Pancreas (tissue), 10 donors: Measurements from ENCODE around the gene UBE2H. TPM values are rescaled to one million over a fixed set of nuclear protein-coding genes. Genes with fewer than 3 reads are reported as not detected.
A peak's percentile ranks its signal among the peaks of the same experiment; 100 is the strongest.

Source experiments
- ATAC-seq, 4 donors: fragments of 200-7000 bp; cut with Tn5 transposase; one replicate each; pipeline versions ENCODE4 v1.8.0 to v1.9.1; 2020; ENCODE audit warnings: mild to moderate bottlenecking in 4 of 4, moderate library complexity in 4 of 4
- DNase-seq, 6 donors: peaks; one replicate each; pipeline ENCODE4 v3.0.0-alpha.2; 2020
- FAIRE-seq: peaks from 2 replicates; lab custom pipeline; 2012; peaks lifted over from hg19 to GRCh38; lab: Jason Lieb, UNC
- H3K27ac ChIP-seq, 4 donors: fragments of 200-600 bp; sonication (generic); 1 replicate in 3 of 4; 2 replicates in 1 of 4; pipeline versions ENCODE4 v1.5.0 to v1.8.0; 2020
- H3K27me3 ChIP-seq, 4 donors: fragments of 200-600 bp; one replicate each; pipeline ENCODE4 v1.8.0; 2021
- H3K36me3 ChIP-seq, 3 donors: fragments of 200-600 bp; sonication (generic) in 1 of 3; one replicate each; pipeline versions ENCODE4 v1.5.0 to v1.8.0; 2020 to 2021
- H3K4me1 ChIP-seq, 3 donors: fragments of 200-600 bp; one replicate each; pipeline ENCODE4 v1.8.0; 2021
- H3K4me3 ChIP-seq, 4 donors: fragments of 200-600 bp; sonication (generic) in 2 of 4; one replicate each; pipeline versions ENCODE4 v1.5.0 to v1.8.0; 2020 to 2021
- H3K9me3 ChIP-seq, 4 donors: fragments of 200-600 bp; one replicate each; pipeline ENCODE4 v1.8.0; 2021
- WGBS, 2 donors: extraction: QIAGEN DNeasy Blood & Tissue Kit; methylation state at CpG; one replicate each; pipeline ENCODE4 v1.1.7; 2013; 5-methylcytosine and 5-hydroxymethylcytosine counted together
- intact Hi-C, 3 donors: fragments of 100-400 bp; cut with DNase I; formaldehyde crosslinking; loops; one replicate each; pipeline versions ENCODE4 v1.11.1 to v1.14.2; 2022
- polyA plus RNA-seq, 2 donors: library from polyadenylated mRNA; stranded (reverse); fragments of 200-250 nt; gene quantifications; one replicate each; pipeline ENCODE4 v1.2.3, GENCODE V29; 2013
- total RNA-seq, 6 donors: library from RNA; stranded (reverse); fragmentation: NEBNext Ultra II Directional in 4 of 6; extraction: Animal tissue kit (Norgen Biotek cat#: 25700) in 4 of 6; gene quantifications; one replicate each; pipeline versions ENCODE4 v1.2.1 to v1.2.4, GENCODE V29; 2021 to 2023
- TF ChIP-seq, protein P1 (sequence below), 4 donors: fragments of 200-600 bp; sonication (generic) in 3 of 4; IDR thresholded peaks; one replicate each; pipeline versions ENCODE4 v1.5.0 to v1.8.0; 2021; ENCODE audit warnings: antibody characterized with exemption in 4 of 4
- donor health status: healthy with polysubstance abuse.
- donor health status: DM: no; HTN: no; CAD: no; lungs with moderate emphysema.
- donor health status: DM: no; HTN: no; CAD: no.
- donor health status: control.
- donor health status: control.
- donor health status: Bipolar disorder and iron deficiency.
- donor health status: DM: yes; HTN: yes; CAD: no.
- donor health status: DM: no; HTN: no; CAD: no.
- donor health status: DM: no; HTN: no; CAD: no.
- donor health status: DM: yes; HTN: yes; CAD: no.

UBE2H gene
- total and polyA plus RNA-seq, 8 donors = 16.7 to 85.6 (median 62.6) TPM

DNA sequence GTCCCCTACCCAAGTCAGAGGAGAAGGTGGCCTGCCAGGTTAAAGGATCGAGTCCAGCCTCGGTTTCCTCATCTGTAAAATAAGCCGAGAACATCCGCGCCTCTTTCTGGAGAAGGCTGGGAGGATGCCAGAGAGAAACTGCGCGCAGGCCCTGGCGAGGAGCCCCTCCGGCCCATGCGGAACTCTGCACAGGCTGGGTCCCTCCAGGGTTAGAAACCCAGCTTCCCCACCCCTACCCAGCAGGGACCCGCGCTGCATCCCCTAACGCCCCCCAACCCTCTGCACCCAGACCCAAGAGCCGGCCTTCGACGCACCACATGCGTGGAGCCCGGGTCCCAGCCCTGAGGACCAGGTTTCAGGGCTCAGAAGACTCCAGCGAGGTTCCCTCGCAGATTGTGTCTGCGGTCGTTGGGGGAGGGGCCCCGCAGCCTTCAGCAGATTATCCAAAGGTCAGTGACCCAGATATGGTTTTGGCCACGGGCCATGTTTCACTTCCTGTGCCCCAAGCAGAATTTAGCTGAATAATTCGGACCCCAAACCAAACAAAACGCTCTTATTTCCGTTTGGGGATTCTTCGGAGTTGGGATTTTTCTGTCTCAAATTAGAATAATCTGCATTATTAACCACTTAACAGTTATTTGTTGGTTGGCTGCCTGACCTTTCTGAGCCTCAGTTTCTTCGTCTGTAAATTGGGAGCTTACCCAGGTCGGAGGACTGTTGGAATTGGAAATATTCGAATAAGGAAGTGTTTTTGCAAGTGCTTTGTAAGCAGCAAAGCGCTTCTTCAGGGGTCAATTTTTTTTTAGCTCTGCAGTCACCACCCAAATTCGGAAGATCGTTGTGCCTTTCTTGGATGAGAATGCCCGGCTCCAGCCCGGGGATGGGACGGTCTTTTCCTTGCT lies 167.7 kb downstream of the UBE2H start:
- FAIRE-seq = no peak
- no peak for ATAC-seq
- WGBS, 2 donors = 13 to 35% methylated on average over 36 to 37 of the region's 37 CpGs
- no peaks in the 10 kb centered on the region for H3K36me3 ChIP-seq
- no peaks in the 10 kb centered on the region for H3K9me3 ChIP-seq
- peak in 1 of 6 donors; percentile 42 for DNase-seq
- TF ChIP-seq, protein P1, sequence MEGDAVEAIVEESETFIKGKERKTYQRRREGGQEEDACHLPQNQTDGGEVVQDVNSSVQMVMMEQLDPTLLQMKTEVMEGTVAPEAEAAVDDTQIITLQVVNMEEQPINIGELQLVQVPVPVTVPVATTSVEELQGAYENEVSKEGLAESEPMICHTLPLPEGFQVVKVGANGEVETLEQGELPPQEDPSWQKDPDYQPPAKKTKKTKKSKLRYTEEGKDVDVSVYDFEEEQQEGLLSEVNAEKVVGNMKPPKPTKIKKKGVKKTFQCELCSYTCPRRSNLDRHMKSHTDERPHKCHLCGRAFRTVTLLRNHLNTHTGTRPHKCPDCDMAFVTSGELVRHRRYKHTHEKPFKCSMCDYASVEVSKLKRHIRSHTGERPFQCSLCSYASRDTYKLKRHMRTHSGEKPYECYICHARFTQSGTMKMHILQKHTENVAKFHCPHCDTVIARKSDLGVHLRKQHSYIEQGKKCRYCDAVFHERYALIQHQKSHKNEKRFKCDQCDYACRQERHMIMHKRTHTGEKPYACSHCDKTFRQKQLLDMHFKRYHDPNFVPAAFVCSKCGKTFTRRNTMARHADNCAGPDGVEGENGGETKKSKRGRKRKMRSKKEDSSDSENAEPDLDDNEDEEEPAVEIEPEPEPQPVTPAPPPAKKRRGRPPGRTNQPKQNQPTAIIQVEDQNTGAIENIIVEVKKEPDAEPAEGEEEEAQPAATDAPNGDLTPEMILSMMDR (IDR thresholded peaks at IDR 0.05) = no peak
- H3K27ac ChIP-seq = no peak overlapping the region
- H3K4me3 ChIP-seq = peak overlapping the region in 1 of 4 donors; percentile 14
- intact Hi-C loops = no loop called here
- peaks cover 0 to 15% (median 2%) of the 10 kb centered on the region in 4 donors for H3K27me3 ChIP-seq
- H3K4me1 ChIP-seq = peaks cover 0 to 10% (median 0%) of the 10 kb centered on the region in 3 donors

DNA sequence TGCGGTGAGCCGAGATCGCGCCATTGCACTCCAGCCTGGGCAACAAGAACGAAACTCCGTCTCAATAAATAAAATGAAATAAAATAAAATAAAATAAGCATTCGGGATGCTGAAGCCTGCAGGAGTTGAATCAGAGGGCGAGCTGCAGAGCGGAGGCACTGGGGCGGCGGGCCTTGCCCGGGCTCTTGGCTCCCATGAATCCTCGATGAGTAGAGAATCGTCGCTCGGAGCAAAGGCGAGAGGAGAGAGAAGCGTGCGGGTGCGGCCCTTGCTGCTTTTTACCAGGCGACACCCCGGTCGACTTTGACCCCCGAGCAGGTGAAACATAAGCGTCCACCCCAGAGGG lies 168.3 kb downstream of the UBE2H start:
- 34 to 43% methylated on average over 25 of the region's 25 CpGs for WGBS, 2 donors
- H3K9me3 ChIP-seq = no peaks in the 10 kb centered on the region
- no peak for ATAC-seq
- peaks cover 0 to 10% (median 0%) of the 10 kb centered on the region in 3 donors for H3K4me1 ChIP-seq
- H3K4me3 ChIP-seq = no peak overlapping the region
- H3K36me3 ChIP-seq = no peaks in the 10 kb centered on the region
- peaks cover 0 to 15% (median 2%) of the 10 kb centered on the region in 4 donors for H3K27me3 ChIP-seq
- no peak for FAIRE-seq
- no peak for DNase-seq
- no peak overlapping the region for H3K27ac ChIP-seq
- TF ChIP-seq, protein P1 (IDR thresholded peaks at IDR 0.05) = no peak
- intact Hi-C loops = no loop called here

DNA sequence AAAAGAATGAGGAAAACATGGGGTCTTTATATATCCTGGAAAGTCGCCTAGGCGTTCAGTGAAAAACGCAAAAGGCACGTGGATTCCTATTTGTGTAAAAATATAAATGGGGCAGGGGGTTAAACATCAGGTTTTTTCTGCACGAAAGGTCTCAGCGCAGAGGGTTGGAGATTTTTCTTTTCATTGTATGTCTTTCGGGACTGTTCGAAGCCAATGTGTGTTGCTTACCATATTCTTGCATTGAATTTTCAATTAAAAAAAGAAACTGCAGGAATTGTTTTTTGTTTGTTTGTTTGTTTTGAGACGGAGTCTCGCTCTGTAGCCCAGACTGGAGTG lies 169.2 kb downstream of the UBE2H start:
- no peaks in the 10 kb centered on the region for H3K9me3 ChIP-seq
- WGBS, 2 donors = 49 to 54% methylated on average over 10 of the region's 10 CpGs
- H3K4me3 ChIP-seq = no peak overlapping the region
- FAIRE-seq (no peak), ATAC-seq (no peak), DNase-seq (no peak)
- TF ChIP-seq, protein P1 (IDR thresholded peaks at IDR 0.05) = no peak
- peaks cover 0 to 10% (median 0%) of the 10 kb centered on the region in 3 donors for H3K4me1 ChIP-seq
- intact Hi-C loops = no loop called here
- peaks cover 0 to 15% (median 2%) of the 10 kb centered on the region in 4 donors for H3K27me3 ChIP-seq
- no peaks in the 10 kb centered on the region for H3K36me3 ChIP-seq
- no peak overlapping the region for H3K27ac ChIP-seq

DNA sequence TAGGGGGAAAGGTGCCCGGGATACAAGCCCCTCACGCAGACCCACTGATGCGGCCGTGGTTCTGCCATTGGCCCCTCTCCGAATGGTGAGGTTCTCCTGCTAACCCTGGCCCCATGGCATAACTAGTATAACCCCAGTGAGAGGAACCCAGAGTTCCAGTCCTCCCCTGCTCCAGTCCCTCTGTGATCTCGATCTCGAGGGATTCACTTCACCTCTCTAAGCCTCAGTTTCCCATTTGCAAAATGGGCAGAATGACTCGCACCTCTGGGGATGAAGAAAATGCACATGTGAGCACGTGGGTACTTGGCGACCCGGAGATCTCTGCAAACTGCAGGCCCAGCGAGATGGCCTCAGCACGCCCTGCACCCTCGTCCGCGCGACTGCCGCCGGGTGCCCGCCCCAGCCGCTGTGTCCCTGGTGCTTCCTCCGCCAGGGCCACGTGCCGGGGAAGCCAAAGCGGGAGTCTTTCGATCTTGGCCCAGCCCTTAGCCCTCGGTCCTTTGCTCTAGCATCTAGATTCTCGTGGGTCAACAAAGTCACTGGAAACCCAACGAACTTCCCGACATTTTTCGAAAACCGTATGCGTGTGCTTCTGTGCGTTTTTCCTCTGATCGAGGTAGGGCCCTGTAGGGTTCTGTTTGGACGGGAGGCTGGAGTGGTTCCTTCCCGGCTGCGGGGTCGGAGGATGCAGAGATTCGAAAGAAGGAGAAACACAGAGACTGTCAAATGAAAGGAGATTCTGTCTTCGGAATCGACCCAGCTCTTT lies 169.8 kb downstream of the UBE2H start:
- no peak for ATAC-seq
- intact Hi-C loops = no loop called here

More for the DNA sequence above, 169.8 kb downstream of the UBE2H start:
- FAIRE-seq = no peak
- TF ChIP-seq, protein P1 (IDR thresholded peaks at IDR 0.05) = no peak
- DNase-seq = no peak
- H3K9me3 ChIP-seq = no peaks in the 10 kb centered on the region
- H3K4me3 ChIP-seq = no peak overlapping the region
- 37 to 42% methylated on average over 42 of the region's 42 CpGs for WGBS, 2 donors
- peaks cover 0 to 10% (median 0%) of the 10 kb centered on the region in 3 donors for H3K4me1 ChIP-seq
- no peaks in the 10 kb centered on the region for H3K36me3 ChIP-seq
- peaks cover 0 to 15% (median 2%) of the 10 kb centered on the region in 4 donors for H3K27me3 ChIP-seq
- no peak overlapping the region for H3K27ac ChIP-seq
